ENCODE data around the gene BHLHE23.
"Not testable (repeated sequence)": the region's sequence is repeated elsewhere in the genome, so short reads cannot be mapped to it uniquely, and the experiment has no call there.

The BHLHE23 gene

GRCh38 chr20:62960446-62961309 lies 46.1 kb downstream of the BHLHE23 start:
- not testable (repeated sequence) for DNase-seq (ENCODE audit: low read depth)

- DNase-seq (ENCODE audit: low read depth), result no peak
Observed at GRCh38 chr20:62959998-62960436, 46.7 kb downstream of the BHLHE23 start.

- no peak for DNase-seq (ENCODE audit: low read depth)
Observed at GRCh38 chr20:62959101-62959971, 47.4 kb downstream of the BHLHE23 start.

- no peak for DNase-seq (ENCODE audit: low read depth)
Observed at GRCh38 chr20:62958388-62959100, 48.2 kb downstream of the BHLHE23 start.

DNA sequence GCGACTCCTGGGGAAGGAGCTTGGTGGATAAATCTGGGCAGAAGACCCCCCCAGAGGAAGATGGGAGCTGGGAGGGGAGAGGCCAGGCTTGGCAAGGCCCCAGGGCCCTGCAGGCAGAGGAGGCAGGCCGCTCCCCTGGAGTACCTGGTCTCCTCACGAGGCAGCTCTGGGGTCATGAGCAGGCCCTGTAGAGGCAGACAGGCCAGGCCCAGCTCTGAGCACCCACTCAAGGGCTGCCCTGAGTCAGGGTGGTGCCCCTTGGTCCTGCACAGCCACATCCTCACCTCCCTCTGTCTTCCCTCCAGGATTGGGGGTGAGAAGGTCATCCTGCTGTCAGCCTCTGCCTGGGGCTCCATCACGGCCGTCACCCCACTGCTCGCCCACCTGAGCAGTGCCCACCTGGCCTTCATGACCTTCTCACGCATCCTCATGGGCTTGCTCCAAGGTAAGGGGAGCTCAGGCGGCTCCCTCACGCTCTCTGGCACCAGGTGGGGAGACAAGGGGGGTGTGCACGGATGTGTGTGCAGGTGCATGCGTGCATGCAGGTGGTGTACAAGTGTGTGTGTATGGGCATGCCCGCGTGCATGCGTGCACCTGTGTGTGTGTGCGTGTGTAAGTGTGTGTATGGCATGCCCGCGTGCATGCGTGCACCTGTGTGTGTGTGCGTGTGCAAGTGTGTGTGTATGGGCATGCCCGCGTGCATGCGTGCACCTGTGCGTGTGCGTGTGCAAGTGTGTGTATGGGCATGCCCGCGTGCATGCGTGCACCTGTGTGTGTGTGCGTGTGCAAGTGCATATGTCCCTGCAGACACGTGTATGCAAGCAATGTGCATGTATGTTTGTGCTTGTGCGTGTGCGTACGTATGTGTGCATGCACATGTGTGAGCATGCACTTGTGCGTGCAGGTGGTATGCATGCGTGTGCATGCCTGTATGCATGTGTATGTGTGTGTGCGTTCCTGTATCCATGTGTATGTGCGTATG lies 49.3 kb downstream of the BHLHE23 start:
- no peak for DNase-seq (ENCODE audit: low read depth)

- no peak for DNase-seq (ENCODE audit: low read depth)
Observed at GRCh38 chr20:62956387-62957135, 50.2 kb downstream of the BHLHE23 start.

Data from activated T-cell treated with anti-CD3 and anti-CD28 coated beads for 24 hours (primary cell).